Hepatocyte (in vitro differentiated cells): ENCODE measurements around the gene LRFN3. TPM values are rescaled to one million over a fixed set of nuclear protein-coding genes. Genes with fewer than 3 reads are reported as not detected.

Source experiments
- DNase-seq: peaks from one replicate; pipeline ENCODE4 v3.0.0-alpha.2; 2016; ENCODE audit warnings: low spot score
- H2AFZ ChIP-seq: fragments of 200-600 bp; sonication (generic); 2 replicates; pipeline ENCODE4 v1.6.0; 2016; ENCODE audit warnings: antibody characterized with exemption, mild to moderate bottlenecking
- H3K27ac ChIP-seq: fragments of 200-600 bp; sonication (generic); 2 replicates; pipeline ENCODE4 v1.5.1; 2016; ENCODE audit warnings: mild to moderate bottlenecking
- H3K27me3 ChIP-seq: fragments of 200-600 bp; sonication (generic); 2 replicates; pipeline ENCODE4 v1.6.1; 2016
- H3K36me3 ChIP-seq: fragments of 200-600 bp; sonication (generic); replicated peaks from 2 replicates; pipeline ENCODE4 v1.5.1; 2016; ENCODE audit warnings: low read depth; ENCODE audit not compliant: insufficient read depth
- H3K4me1 ChIP-seq: fragments of 200-600 bp; sonication (generic); 2 replicates; pipeline ENCODE4 v1.5.1; 2016; ENCODE audit warnings: mild to moderate bottlenecking, moderate library complexity; ENCODE audit not compliant: insufficient read depth
- H3K4me2 ChIP-seq: fragments of 200-600 bp; sonication (generic); 2 replicates; pipeline ENCODE4 v1.6.0; 2016
- H3K4me3 ChIP-seq: fragments of 200-600 bp; sonication (generic); 2 replicates; pipeline ENCODE4 v1.5.1; 2016; ENCODE audit warnings: mild to moderate bottlenecking
- H3K79me2 ChIP-seq: fragments of 200-600 bp; sonication (generic); 2 replicates; pipeline ENCODE4 v1.6.0; 2017; ENCODE audit warnings: mild to moderate bottlenecking
- H3K9me2 ChIP-seq: fragments of 200-600 bp; sonication (generic); replicated peaks from 2 replicates; pipeline ENCODE4 v1.6.0; 2017; ENCODE audit warnings: mild to moderate bottlenecking; ENCODE audit not compliant: insufficient read depth
- H3K9me3 ChIP-seq: fragments of 200-600 bp; sonication (generic); 2 replicates; pipeline ENCODE4 v1.5.1; 2016; ENCODE audit warnings: low read depth, mild to moderate bottlenecking
- H4K20me1 ChIP-seq: fragments of 200-600 bp; sonication (generic); 2 replicates; pipeline ENCODE4 v1.6.0; 2016; ENCODE audit warnings: mild to moderate bottlenecking; ENCODE audit not compliant: insufficient read depth, poor library complexity, severe bottlenecking
- CTCF ChIP-seq: fragments of 200-600 bp; sonication (generic); IDR thresholded peaks from 2 replicates; pipeline ENCODE4 v1.5.1; 2016; ENCODE audit warnings: antibody characterized with exemption, mild to moderate bottlenecking; ENCODE audit not compliant: poor library complexity
- EZH2 ChIP-seq: fragments of 200-600 bp; sonication (generic); IDR thresholded peaks from 2 replicates; pipeline ENCODE4 v1.6.1; 2016; ENCODE audit warnings: antibody characterized with exemption, mild to moderate bottlenecking, borderline replicate concordance
- EZH2phosphoT487 ChIP-seq: fragments of 200-600 bp; sonication (generic); IDR thresholded peaks from one replicate; pipeline ENCODE4 v1.6.1; 2018; ENCODE audit warnings: antibody characterized with exemption, mild to moderate bottlenecking, low read depth, moderate library complexity; ENCODE audit not compliant: unreplicated experiment, severe bottlenecking
- WGBS: methylation state at CpG from one replicate; pipeline ENCODE4 v1.1.6; 2016; ENCODE audit warnings: low lambda C conversion rate; ENCODE audit errors: missing lambda C conversion rate; 5-methylcytosine and 5-hydroxymethylcytosine counted together
- polyA plus RNA-seq: library from polyadenylated mRNA; unstranded; fragments of >200 nt; fragmentation: Nextera tagmentation; extraction: Ambion mirVana; gene quantifications from 2 replicates; pipeline ENCODE4 v1.2.1, GENCODE V29; 2016
- total RNA-seq: library from RNA; depleted of rRNA; stranded (reverse); fragments of >200 nt; gene quantifications from 2 replicates; pipeline ENCODE4 v1.2.3, GENCODE V29; 2014

LRFN3 gene
- total and polyA plus RNA-seq, 2 experiments from 2014 or later = 4.7 to 19.2 TPM

DNA sequence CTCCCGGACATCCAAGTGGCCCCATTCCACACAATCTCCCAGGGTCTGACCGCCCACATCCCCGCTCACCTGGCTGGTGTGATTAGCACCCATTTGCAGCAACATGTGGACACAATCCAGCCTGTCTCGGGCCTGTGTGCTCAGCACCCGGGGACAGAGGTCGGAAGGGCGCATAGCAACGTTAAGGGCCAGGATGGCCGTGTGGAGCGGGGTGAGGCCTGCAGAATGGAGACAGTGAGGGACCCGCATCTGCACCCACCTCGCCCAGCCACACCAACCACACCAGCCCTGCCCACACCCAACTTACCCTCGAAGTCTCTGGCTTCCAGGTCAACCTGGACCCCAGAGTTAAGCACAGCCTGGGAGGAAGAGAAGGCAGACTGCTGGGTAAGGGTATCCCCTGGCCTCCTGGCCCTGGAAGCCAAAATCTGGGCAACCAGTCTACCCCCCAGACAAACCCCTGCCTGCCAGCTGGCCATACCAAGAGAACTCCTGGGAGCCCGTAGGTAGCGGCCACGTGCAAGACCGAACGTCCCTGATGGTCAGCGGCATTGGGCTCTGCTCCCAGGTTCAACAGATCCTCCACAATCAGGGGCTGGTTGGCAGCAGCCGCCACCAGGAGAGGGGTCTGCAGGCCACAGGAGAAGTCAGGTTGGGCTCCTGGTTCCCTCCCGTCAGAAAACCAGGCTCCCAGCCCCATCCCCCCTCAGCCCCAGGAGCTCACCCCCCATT lies 40.1 kb upstream of the LRFN3 start:
- H3K27me3 ChIP-seq = no peaks in the 10 kb centered on the region
- no peaks in the 10 kb centered on the region for H3K36me3 ChIP-seq
- H3K9me2 ChIP-seq = no peaks in the 10 kb centered on the region
- peaks cover 15% of the 10 kb centered on the region for H3K79me2 ChIP-seq
- H4K20me1 ChIP-seq = no peaks in the 10 kb centered on the region
- H3K4me2 ChIP-seq = no peak overlapping the region
- H3K27ac ChIP-seq = no peak overlapping the region
- WGBS = 93% methylated on average over 21 of the region's 21 CpGs
- H3K9me3 ChIP-seq = no peaks in the 10 kb centered on the region
- no peak overlapping the region for H2AFZ ChIP-seq
- DNase-seq = no peak
- TF ChIP-seq EZH2 (no peak), CTCF (no peak), EZH2phosphoT487 (no peak)
- H3K4me1 ChIP-seq = peaks cover 6% of the 10 kb centered on the region
- H3K4me3 ChIP-seq = no peak overlapping the region

DNA sequence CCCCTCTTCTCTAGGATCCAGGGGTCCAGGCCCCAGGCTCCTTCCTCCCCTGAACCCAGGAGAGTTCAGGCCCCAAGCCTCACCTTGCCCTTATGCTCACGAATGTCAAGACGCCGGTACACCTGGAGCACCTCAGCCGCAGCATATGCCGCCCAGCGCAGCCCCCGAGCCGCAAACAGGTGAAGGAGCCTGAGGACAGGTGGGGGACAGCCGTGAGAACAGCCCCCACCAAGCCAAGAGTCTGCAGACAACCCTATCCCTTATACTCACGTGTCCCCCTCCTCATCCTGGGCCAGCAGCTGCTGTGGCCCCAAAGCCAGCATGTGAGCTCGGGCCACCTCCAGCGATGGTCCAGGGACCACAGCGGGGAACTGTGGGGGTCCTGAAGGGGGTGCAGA lies 39.5 kb upstream of the LRFN3 start:
- no peak overlapping the region for H3K27ac ChIP-seq
- H3K27me3 ChIP-seq = no peaks in the 10 kb centered on the region
- WGBS = 98% methylated on average over 13 of the region's 13 CpGs
- no peaks in the 10 kb centered on the region for H3K36me3 ChIP-seq
- no peak overlapping the region for H3K4me2 ChIP-seq
- no peak for DNase-seq
- H3K4me3 ChIP-seq = no peak overlapping the region
- peaks cover 15% of the 10 kb centered on the region for H3K79me2 ChIP-seq
- no peaks in the 10 kb centered on the region for H3K9me3 ChIP-seq
- no peaks in the 10 kb centered on the region for H3K9me2 ChIP-seq
- TF ChIP-seq CTCF (no peak), EZH2 (no peak), EZH2phosphoT487 (no peak)
- peaks cover 6% of the 10 kb centered on the region for H3K4me1 ChIP-seq
- H4K20me1 ChIP-seq = no peaks in the 10 kb centered on the region
- no peak overlapping the region for H2AFZ ChIP-seq

DNA sequence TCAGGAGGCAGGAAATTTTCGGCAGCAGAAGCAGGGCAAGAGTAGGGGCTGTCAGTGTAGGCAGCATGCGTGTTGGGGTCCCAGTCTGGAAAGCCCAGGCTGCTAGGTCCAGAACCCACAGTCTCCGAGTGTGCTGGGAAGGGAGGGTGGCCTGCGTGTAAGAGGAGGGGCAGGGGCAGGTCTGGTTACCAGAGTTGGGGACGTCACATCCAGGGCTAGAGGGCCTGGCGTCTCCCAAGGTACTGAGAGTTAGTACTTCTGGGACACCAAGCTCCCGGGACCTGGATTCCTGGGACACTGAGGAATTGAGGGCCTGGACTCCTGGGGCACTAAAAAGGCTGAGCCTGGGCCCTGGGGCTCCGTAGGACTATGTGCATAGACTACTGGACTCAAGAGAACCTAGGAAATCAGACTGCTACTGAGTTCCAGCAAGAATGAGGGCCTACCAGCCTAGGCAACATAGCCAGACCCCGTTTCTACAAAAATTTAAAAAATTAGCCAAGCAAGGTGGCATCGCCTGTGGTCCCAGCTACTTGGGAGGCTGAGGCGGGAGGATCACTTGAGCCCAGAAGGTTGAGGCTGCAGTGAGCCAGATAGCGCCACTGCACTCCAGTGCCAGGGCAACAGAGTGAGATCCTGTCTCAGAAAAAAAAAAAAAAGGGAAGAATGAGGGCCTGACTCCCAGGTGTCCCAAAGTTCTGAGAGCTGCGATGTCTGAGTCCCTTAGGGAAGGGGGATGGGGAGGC lies 38.3 kb upstream of the LRFN3 start:
- H3K4me2 ChIP-seq = peak overlapping the region; percentile 98
- DNase-seq = no peak
- TF ChIP-seq EZH2phosphoT487 (no peak), CTCF (no peak), EZH2 (no peak)
- 93% methylated on average over 13 of the region's 13 CpGs for WGBS
- H3K9me3 ChIP-seq = no peaks in the 10 kb centered on the region
- no peak overlapping the region for H2AFZ ChIP-seq
- no peaks in the 10 kb centered on the region for H3K36me3 ChIP-seq
- no peaks in the 10 kb centered on the region for H3K27me3 ChIP-seq
- H4K20me1 ChIP-seq = no peaks in the 10 kb centered on the region
- H3K79me2 ChIP-seq = peaks cover 15% of the 10 kb centered on the region
- no peak overlapping the region for H3K27ac ChIP-seq
- H3K4me1 ChIP-seq = peaks cover 6% of the 10 kb centered on the region
- no peaks in the 10 kb centered on the region for H3K9me2 ChIP-seq
- no peak overlapping the region for H3K4me3 ChIP-seq
